Body of pancreas (tissue), 4 donors: ENCODE data around the gene AKAP11. TPM values are rescaled to one million over a fixed set of nuclear protein-coding genes. Genes with fewer than 3 reads are reported as not detected.

Experiments
- ATAC-seq: fragments of 150-250 bp; one replicate; pipeline ENCODE4 v1.9.1; 2016
- DNase-seq, 4 donors: peaks; one replicate each; pipeline ENCODE4 v3.0.0-alpha.2; 2019
- H3K27ac ChIP-seq, 4 donors: fragments of 200-600 bp; sonication (generic); 1 replicate in 3 of 4; 2 replicates in 1 of 4; pipeline versions ENCODE4 v1.5.1 to v1.6.1; 2016 to 2019; ENCODE audit warnings: mild to moderate bottlenecking in 1 of 4, mixed read lengths in 1 of 4, moderate library complexity in 1 of 4
- H3K27me3 ChIP-seq, 2 donors: fragments of 200-600 bp; sonication (generic); one replicate each; pipeline ENCODE4 v1.6.0; 2016; ENCODE audit warnings: mild to moderate bottlenecking in 1 of 2
- H3K36me3 ChIP-seq, 2 donors: fragments of 200-600 bp; sonication (generic); replicated peaks in 1 of 2; 2 replicates each; pipeline ENCODE4 v1.5.1; 2016; ENCODE audit warnings: low read depth in 2 of 2; ENCODE audit not compliant: insufficient read depth in 1 of 2
- H3K4me1 ChIP-seq: fragments of 200-600 bp; sonication (generic); one replicate; pipeline ENCODE4 v1.6.0; 2016
- H3K4me3 ChIP-seq, 2 donors: fragments of 200-600 bp; sonication (generic); 1 replicate in 1 of 2; 2 replicates in 1 of 2; pipeline ENCODE4 v1.5.1; 2016 to 2019
- H3K9me3 ChIP-seq, 3 donors: fragments of 200-600 bp; sonication (generic); 1 replicate in 2 of 3; 2 replicates in 1 of 3; pipeline ENCODE4 v1.5.1; 2016
- POLR2A ChIP-seq, 3 donors: fragments of 450-650 bp; IDR thresholded peaks; one replicate each; pipeline ENCODE4 v1.6.1; 2016; ENCODE audit warnings: antibody characterized with exemption in 3 of 3, mild to moderate bottlenecking in 2 of 3
- WGBS, 2 donors: methylation state at CpG; one replicate each; pipeline ENCODE4 v1.1.5; 2017; 5-methylcytosine and 5-hydroxymethylcytosine counted together
- intact Hi-C: fragments of 100-400 bp; cut with DNase I; formaldehyde crosslinking; loops from one replicate; pipeline ENCODE4 v1.15.1; 2023
- total RNA-seq, 2 donors: library from RNA; depleted of rRNA; stranded (reverse); fragments of >200 nt; gene quantifications; one replicate each; pipeline ENCODE4 v1.1.0, GENCODE V29; 2016
- TF ChIP-seq, protein P1 (sequence below), 7 experiments: fragments of 450-650 bp in 4 of 7; fragments of 200-600 bp in 3 of 7; sonication (generic) in 3 of 7; IDR thresholded peaks; one replicate each; pipeline ENCODE4 v1.5.1; 2016 to 2019; ENCODE audit warnings: antibody characterized with exemption in 7 of 7

AKAP11 gene
- total RNA-seq, 2 donors from 2014 or later: 12.5 to 17.9 TPM

- intact Hi-C loops: no loop called here
- WGBS, 2 donors: 5 to 7% methylated on average over 43 to 47 of the region's 57 CpGs
Observed at GRCh38 chr13:42271337-42272114, 426 bp upstream of the AKAP11 start.

GRCh38 chr13:42272804-42273175, 838 bp downstream of the AKAP11 start:
- DNase-seq: no peak
- WGBS, 2 donors: 5 to 9% methylated on average over 4 of the region's 4 CpGs
- no peaks in the 10 kb centered on the region for H3K9me3 ChIP-seq
- H3K4me1 ChIP-seq: peaks cover 12% of the 10 kb centered on the region
- ATAC-seq: no peak
- H3K36me3 ChIP-seq: no peaks in the 10 kb centered on the region
- H3K4me3 ChIP-seq: peak overlapping the region in 1 of 2 donors; percentile 88
- TF ChIP-seq, protein P1, sequence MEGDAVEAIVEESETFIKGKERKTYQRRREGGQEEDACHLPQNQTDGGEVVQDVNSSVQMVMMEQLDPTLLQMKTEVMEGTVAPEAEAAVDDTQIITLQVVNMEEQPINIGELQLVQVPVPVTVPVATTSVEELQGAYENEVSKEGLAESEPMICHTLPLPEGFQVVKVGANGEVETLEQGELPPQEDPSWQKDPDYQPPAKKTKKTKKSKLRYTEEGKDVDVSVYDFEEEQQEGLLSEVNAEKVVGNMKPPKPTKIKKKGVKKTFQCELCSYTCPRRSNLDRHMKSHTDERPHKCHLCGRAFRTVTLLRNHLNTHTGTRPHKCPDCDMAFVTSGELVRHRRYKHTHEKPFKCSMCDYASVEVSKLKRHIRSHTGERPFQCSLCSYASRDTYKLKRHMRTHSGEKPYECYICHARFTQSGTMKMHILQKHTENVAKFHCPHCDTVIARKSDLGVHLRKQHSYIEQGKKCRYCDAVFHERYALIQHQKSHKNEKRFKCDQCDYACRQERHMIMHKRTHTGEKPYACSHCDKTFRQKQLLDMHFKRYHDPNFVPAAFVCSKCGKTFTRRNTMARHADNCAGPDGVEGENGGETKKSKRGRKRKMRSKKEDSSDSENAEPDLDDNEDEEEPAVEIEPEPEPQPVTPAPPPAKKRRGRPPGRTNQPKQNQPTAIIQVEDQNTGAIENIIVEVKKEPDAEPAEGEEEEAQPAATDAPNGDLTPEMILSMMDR (IDR thresholded peaks at IDR 0.05): no peak
- no peak for TF ChIP-seq POLR2A (IDR thresholded peaks at IDR 0.05)
- intact Hi-C loops: no loop called here
- H3K27me3 ChIP-seq: no peaks in the 10 kb centered on the region
- peak overlapping the region in 3 of 4 donors; percentile 80 to 87 (median 81) for H3K27ac ChIP-seq

More at GRCh38 chr13:42271337-42272114, 426 bp upstream of the AKAP11 start:
- Histone ChIP-seq H3K36me3 (no peaks in the 10 kb centered on the region), H3K9me3 (no peaks in the 10 kb centered on the region), H3K27me3 (no peaks in the 10 kb centered on the region), H3K4me3 (peak overlapping the region; percentile 66 to 88), H3K4me1 (peaks cover 12% of the 10 kb centered on the region), H3K27ac (peak overlapping the region; percentile 69 to 87 (median 80))
- DNase-seq (peak; percentile 88 to 95 (median 90)), ATAC-seq (peak; percentile 92)
- no peak for TF ChIP-seq POLR2A (IDR thresholded peaks at IDR 0.05)
- TF ChIP-seq, protein P1 (IDR thresholded peaks at IDR 0.05): no peak

GRCh38 chr13:42274386-42275097, 2.6 kb downstream of the AKAP11 start:
- H3K9me3 ChIP-seq: no peaks in the 10 kb centered on the region
- H3K36me3 ChIP-seq: no peaks in the 10 kb centered on the region
- TF ChIP-seq, protein P1 (IDR thresholded peaks at IDR 0.05): no peak
- no peak for TF ChIP-seq POLR2A (IDR thresholded peaks at IDR 0.05)
- WGBS, 2 donors: 82 to 87% methylated on average over 10 of the region's 10 CpGs
- H3K27ac ChIP-seq: no peak overlapping the region
- intact Hi-C loops: no loop called here
- H3K27me3 ChIP-seq: no peaks in the 10 kb centered on the region
- DNase-seq: no peak
- ATAC-seq: no peak
- peaks cover 12% of the 10 kb centered on the region for H3K4me1 ChIP-seq
- no peak overlapping the region for H3K4me3 ChIP-seq

- DNase-seq: peak in 1 of 4 donors; percentile 12
- intact Hi-C loops: no loop called here
- WGBS, 2 donors: 63 to 88% methylated on average over 2 of the region's 2 CpGs
- no peak overlapping the region for H3K4me3 ChIP-seq
- no peaks in the 10 kb centered on the region for H3K27me3 ChIP-seq
- no peaks in the 10 kb centered on the region for H3K9me3 ChIP-seq
- TF ChIP-seq, protein P1 (IDR thresholded peaks at IDR 0.05): no peak
- no peak for TF ChIP-seq POLR2A (IDR thresholded peaks at IDR 0.05)
- peaks cover 12% of the 10 kb centered on the region for H3K4me1 ChIP-seq
- H3K36me3 ChIP-seq: no peaks in the 10 kb centered on the region
- ATAC-seq: no peak
- H3K27ac ChIP-seq: no peak overlapping the region
Observed at GRCh38 chr13:42275098-42275471, 3.1 kb downstream of the AKAP11 start.
